Cardiac muscle cell (in vitro differentiated cells and primary cell): Measurements from ENCODE around the gene TNS1. TPM values are rescaled to one million over a fixed set of nuclear protein-coding genes. Genes with fewer than 3 reads are reported as not detected.

ENCODE experiments used
- DNase-seq, 2 donors: peaks; one replicate each; pipeline versions ENCODE4 v3.0.0 to v3.0.0-alpha.2; 2010 to 2017; ENCODE audit warnings: low read depth in 1 of 2, low spot score in 1 of 2
- H3K27ac ChIP-seq: fragments of 200-600 bp; sonication (generic); 2 replicates; pipeline ENCODE4 v1.5.1; 2016
- H3K27me3 ChIP-seq: fragments of 200-600 bp; sonication (generic); 2 replicates; pipeline ENCODE4 v1.6.0; 2016; ENCODE audit warnings: control low read depth
- H3K36me3 ChIP-seq: fragments of 200-600 bp; sonication (generic); 2 replicates; pipeline ENCODE4 v1.5.1; 2016; ENCODE audit warnings: control low read depth
- H3K4me1 ChIP-seq: fragments of 200-600 bp; sonication (generic); 2 replicates; pipeline ENCODE4 v1.8.1; 2017; ENCODE audit warnings: low read depth, mild to moderate bottlenecking, mixed run types
- H3K4me3 ChIP-seq: fragments of 200-600 bp; sonication (generic); 2 replicates; pipeline ENCODE4 v1.5.1; 2016; ENCODE audit warnings: mild to moderate bottlenecking
- H3K9me3 ChIP-seq: fragments of 200-600 bp; sonication (generic); 2 replicates; pipeline ENCODE4 v1.5.1; 2017; ENCODE audit warnings: low read depth, mild to moderate bottlenecking, control low read depth
- CTCF ChIP-seq: IDR thresholded peaks from 2 replicates; pipeline ENCODE4 v1.5.1; 2012; ENCODE audit warnings: low read depth, mild to moderate bottlenecking, low read length
- polyA plus RNA-seq: library from polyadenylated mRNA; unstranded; fragments of >200 nt; fragmentation: Nextera tagmentation; extraction: Ambion mirVana; gene quantifications from 2 replicates; pipeline ENCODE4 v1.2.1, GENCODE V29; 2016
- total RNA-seq: library from RNA; depleted of rRNA; stranded (reverse); fragments of >200 nt; gene quantifications from 2 replicates; pipeline ENCODE4 v1.2.3, GENCODE V29; 2016

The TNS1 gene
- total and polyA plus RNA-seq, 2 experiments from 2014 or later, result 16.7 to 44.3 TPM

GRCh38 chr2:217973008-217973787 is 29.6 kb downstream of the TNS1 start:
- Histone ChIP-seq H3K4me1 (no peaks in the 10 kb centered on the region), H3K9me3 (no peaks in the 10 kb centered on the region), H3K27ac (no peak overlapping the region), H3K4me3 (no peak overlapping the region), H3K27me3 (peaks cover 9% of the 10 kb centered on the region), H3K36me3 (no peaks in the 10 kb centered on the region)
- DNase-seq, result no peak
- no peak for TF ChIP-seq CTCF

GRCh38 chr2:217972490-217972889 is 30.3 kb downstream of the TNS1 start:
- Histone ChIP-seq H3K4me3 (no peak overlapping the region), H3K36me3 (no peaks in the 10 kb centered on the region), H3K27ac (no peak overlapping the region), H3K4me1 (no peaks in the 10 kb centered on the region), H3K27me3 (peaks cover 3% of the 10 kb centered on the region), H3K9me3 (no peaks in the 10 kb centered on the region)
- DNase-seq, result peak in 1 of 2 donors; percentile 57
- no peak for TF ChIP-seq CTCF

DNA sequence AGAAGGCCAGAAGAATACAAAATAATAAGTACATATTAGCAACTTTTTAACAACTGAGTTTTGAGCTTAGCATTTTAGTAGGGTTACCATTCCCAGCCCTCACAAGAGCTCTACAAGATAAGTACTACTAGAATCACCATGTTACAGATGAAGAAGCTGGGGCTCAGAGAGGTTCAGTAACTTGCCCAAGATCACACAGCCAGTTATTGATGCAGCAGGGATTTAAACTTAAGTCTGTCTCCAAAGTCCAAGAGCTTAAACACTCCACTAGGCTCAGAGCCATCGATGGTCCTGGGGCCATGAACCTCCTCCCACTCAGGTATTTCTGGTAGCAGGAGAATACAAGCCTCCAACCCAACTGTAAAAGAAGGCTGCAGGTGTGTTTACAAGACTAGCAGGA is 30.8 kb downstream of the TNS1 start:
- no peak for DNase-seq
- TF ChIP-seq CTCF, result no peak
- Histone ChIP-seq H3K27me3 (no peaks in the 10 kb centered on the region), H3K4me1 (no peaks in the 10 kb centered on the region), H3K4me3 (no peak overlapping the region), H3K27ac (no peak overlapping the region), H3K36me3 (no peaks in the 10 kb centered on the region), H3K9me3 (no peaks in the 10 kb centered on the region)

DNA sequence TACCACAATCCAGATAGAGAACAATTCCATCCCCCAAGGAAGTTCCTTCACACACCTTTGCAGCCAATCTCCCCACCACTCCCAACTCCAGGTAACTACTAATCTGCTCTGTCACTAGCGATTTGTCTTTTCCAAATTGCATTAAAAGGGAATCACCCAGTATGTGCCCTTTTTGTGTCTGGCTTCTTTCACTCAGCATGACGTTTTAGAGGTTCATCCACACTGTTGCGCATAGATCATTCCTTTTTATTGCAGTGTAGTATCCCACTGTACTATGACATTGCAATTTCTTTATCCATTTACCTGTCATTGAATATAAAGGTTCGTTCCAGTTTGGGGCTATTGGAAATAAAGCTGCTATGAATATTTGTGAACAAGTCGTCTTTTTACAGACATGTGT is 31.6 kb downstream of the TNS1 start:
- H3K4me1 ChIP-seq, result no peaks in the 10 kb centered on the region
- no peaks in the 10 kb centered on the region for H3K27me3 ChIP-seq
- no peak overlapping the region for H3K27ac ChIP-seq
- no peaks in the 10 kb centered on the region for H3K9me3 ChIP-seq
- H3K4me3 ChIP-seq, result no peak overlapping the region
- no peaks in the 10 kb centered on the region for H3K36me3 ChIP-seq
- DNase-seq, result no peak
- TF ChIP-seq CTCF, result no peak

DNA sequence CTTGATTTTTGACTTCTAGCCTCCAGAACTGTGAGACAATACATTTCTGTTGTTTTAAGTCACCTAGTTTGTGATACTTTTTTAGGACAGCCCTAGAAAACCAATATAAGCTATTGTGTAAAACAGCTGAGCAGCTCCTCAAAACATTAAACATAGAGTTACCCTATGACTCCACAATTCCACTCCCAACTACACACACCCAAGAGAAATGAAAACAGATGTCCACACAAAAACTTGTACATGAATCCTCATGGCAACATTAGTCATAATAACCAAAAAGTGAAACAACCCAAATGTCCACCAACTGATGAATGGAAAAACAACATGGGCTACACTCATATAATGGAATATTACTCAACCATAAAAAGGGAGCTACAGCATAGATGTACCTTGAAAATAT is 32.6 kb downstream of the TNS1 start:
- H3K4me3 ChIP-seq, result no peak overlapping the region
- H3K36me3 ChIP-seq, result no peaks in the 10 kb centered on the region
- no peak for TF ChIP-seq CTCF
- no peak overlapping the region for H3K27ac ChIP-seq
- no peaks in the 10 kb centered on the region for H3K9me3 ChIP-seq
- no peak for DNase-seq
- no peaks in the 10 kb centered on the region for H3K27me3 ChIP-seq
- peaks cover 2% of the 10 kb centered on the region for H3K4me1 ChIP-seq
